ENCODE results near the gene COL27A1. TPM values are rescaled to one million over a fixed set of nuclear protein-coding genes. Genes with fewer than 3 reads are reported as not detected.
A peak's percentile ranks its signal among the peaks of the same experiment; 100 is the strongest.

The COL27A1 gene
- total RNA-seq, 6 experiments from 2014 or later, result 22.2 to 24.1 (median 23.4) TPM

DNA sequence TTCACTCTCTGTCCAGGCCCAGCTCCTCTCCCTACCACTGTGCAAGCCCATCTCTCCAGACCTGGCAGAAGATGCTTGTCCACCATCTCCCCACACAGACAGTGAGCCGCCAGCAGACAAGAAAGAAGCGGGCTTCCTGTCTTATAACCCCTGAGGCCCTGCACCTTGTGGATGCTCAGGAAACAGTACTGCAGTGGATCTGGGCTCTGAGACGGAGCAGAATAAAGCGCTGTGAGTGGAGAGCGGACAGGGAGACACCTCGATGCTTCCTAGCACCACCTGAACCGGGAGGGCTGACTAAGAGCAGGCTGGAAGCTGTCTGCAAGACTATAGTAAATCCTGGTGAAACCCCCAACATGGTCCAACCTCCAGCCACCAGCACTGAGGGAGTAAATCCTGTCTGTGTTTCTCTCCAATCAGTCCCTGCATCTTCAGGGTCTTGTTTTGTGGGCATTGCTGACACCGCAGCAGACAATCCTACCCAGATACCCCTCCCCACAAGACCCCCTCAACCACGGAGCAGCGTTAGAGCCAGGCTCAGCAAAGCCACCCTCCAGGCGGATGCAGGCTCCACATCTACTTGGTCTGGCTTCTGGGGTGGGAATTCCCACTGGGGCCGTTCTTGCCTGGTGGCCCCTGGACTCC lies 193.0 kb downstream of the COL27A1 start:
- DNase-seq, result no peak
- Mint-ChIP-seq H3K27ac (peak overlapping the region; percentile 89), H3K4me3 (peak overlapping the region; percentile 39; the same call in 1 of the 2 replicates), H3K36me3 (ENCODE audit: low read depth) (peaks cover 19% of the 10 kb centered on the region; the same call in 1 of the 2 replicates), H3K27me3 (ENCODE audit: insufficient read depth) (no peaks in the 10 kb centered on the region; the same call in 1 of the 2 replicates), H3K9me3 (no peaks in the 10 kb centered on the region), H3K4me1 (ENCODE audit: low read depth) (peaks cover 36% of the 10 kb centered on the region)
- TF ChIP-seq, protein P1, sequence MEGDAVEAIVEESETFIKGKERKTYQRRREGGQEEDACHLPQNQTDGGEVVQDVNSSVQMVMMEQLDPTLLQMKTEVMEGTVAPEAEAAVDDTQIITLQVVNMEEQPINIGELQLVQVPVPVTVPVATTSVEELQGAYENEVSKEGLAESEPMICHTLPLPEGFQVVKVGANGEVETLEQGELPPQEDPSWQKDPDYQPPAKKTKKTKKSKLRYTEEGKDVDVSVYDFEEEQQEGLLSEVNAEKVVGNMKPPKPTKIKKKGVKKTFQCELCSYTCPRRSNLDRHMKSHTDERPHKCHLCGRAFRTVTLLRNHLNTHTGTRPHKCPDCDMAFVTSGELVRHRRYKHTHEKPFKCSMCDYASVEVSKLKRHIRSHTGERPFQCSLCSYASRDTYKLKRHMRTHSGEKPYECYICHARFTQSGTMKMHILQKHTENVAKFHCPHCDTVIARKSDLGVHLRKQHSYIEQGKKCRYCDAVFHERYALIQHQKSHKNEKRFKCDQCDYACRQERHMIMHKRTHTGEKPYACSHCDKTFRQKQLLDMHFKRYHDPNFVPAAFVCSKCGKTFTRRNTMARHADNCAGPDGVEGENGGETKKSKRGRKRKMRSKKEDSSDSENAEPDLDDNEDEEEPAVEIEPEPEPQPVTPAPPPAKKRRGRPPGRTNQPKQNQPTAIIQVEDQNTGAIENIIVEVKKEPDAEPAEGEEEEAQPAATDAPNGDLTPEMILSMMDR (IDR thresholded peaks at IDR 0.05), result no peak

DNA sequence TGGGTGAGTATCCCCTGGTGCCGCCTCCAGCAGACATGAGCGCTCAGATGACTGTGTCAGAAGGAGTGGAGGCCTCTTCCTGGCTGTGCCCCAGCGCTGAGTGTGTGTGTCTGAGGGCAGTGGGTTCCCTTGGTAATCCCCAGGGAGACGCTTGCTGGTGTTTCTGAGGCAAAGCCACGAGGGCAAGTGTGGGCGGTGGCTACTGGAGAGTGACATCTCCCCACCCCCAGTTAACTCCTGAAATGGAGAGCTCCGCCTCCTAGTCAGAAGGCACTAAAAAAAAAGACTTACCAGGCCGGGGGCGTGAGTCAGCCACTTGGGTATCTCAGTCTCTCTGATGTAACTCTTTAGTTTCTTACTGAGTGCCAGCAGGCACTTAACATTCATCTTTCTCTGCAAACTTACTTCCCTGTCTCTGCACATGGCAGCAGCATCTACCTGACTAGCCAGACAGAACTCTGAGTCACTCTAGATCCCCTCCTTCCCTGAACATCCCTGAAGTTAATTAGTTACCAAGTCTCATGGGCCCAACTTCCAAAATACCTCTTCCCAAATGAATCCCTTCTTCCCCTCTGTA lies 193.7 kb downstream of the COL27A1 start:
- H3K9me3 Mint-ChIP-seq, result no peaks in the 10 kb centered on the region
- TF ChIP-seq, protein P1 (IDR thresholded peaks at IDR 0.05), result no peak
- H3K4me3 Mint-ChIP-seq, result peak overlapping the region; percentile 39
- peak; percentile 99 for DNase-seq
- no peaks in the 10 kb centered on the region; the same call in 1 of the 2 replicates for H3K27me3 Mint-ChIP-seq (ENCODE audit: insufficient read depth)
- H3K4me1 Mint-ChIP-seq (ENCODE audit: low read depth), result peaks cover 32% of the 10 kb centered on the region
- H3K36me3 Mint-ChIP-seq (ENCODE audit: low read depth), result peaks cover 19% of the 10 kb centered on the region; the same call in 1 of the 2 replicates
- H3K27ac Mint-ChIP-seq, result peak overlapping the region; percentile 89

DNA sequence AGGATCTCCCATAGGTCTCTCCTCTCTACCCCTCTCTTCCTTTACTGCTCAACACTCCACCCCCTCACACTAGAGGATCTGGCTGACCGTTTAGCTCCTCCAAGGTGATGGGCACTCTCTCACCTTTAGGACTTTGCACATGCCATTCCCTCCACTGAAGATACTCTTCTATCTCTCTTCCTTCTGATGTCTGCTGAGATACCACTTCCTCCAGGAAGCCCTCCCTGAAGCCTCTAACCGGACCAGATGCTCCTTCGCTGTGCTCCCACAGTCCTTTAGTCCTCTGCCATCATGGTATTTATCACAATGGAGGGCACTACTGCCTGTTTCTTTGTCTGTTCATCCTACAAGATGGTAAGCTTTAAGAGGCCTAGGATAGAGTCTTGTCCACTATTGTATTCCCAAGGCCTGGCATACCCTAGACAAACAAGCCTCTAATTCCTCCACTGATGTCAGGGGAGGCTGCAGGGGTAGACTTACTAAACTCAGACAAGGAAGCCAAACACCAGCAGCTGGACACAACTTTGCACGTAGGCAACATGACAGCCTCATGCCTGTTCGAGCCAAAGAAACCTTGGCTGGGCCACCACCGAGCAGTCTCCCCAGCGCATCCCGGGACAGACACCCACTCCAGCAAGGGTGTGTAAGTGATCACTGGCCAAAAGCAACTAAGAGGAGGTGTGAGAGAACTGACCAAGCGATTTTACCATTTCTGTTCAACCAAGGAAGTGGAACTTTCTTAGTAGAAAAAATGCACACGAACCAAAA lies 194.6 kb downstream of the COL27A1 start:
- H3K36me3 Mint-ChIP-seq (ENCODE audit: low read depth), result peaks cover 11% of the 10 kb centered on the region; the same call in 1 of the 2 replicates
- DNase-seq, result no peak
- H3K27me3 Mint-ChIP-seq (ENCODE audit: insufficient read depth), result no peaks in the 10 kb centered on the region; the same call in 1 of the 2 replicates
- H3K4me3 Mint-ChIP-seq, result peak overlapping the region; percentile 2; the same call in 1 of the 2 replicates
- no peaks in the 10 kb centered on the region for H3K9me3 Mint-ChIP-seq
- H3K4me1 Mint-ChIP-seq (ENCODE audit: low read depth), result peaks cover 25% of the 10 kb centered on the region
- peak overlapping the region; percentile 89 for H3K27ac Mint-ChIP-seq
- TF ChIP-seq, protein P1 (IDR thresholded peaks at IDR 0.05), result no peak

DNA sequence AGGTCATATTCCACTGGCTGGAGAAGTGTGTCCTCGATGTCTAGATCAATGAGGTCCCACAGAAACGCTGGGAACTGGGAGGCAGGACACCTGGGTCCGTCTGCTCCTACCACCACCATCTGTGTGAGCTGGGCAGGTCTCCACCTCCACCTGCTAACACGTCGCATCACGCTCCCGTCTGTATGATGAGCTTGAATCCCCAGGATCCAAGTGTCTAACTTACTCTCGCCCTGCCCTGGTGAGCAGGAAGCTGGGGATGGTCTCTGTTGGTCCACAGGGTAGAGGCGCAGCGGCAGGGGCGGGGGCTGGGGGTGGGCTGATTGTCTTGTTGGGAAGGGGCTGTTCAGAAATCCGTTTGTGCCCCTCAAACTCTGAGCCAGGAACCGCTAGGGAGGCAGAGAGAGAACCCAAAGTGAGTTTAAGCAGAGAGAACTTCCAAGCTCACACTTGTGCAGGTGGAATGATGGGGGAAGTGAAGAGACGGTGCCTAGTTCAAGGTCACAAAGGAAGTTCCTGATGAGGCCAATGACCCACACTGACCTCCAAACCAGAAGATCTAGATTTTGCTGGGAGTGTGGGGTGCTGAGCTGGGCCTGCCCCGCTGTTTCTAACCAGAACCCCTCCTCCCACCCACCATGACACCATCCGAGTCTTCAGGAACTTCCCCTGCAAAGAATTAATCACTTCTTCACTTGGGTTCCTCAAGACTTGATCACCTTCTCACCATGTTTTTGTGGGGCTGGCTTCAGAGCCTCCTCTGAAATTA lies 195.5 kb downstream of the COL27A1 start:
- Mint-ChIP-seq H3K4me3 (no peak overlapping the region), H3K9me3 (no peaks in the 10 kb centered on the region), H3K27ac (no peak overlapping the region), H3K4me1 (ENCODE audit: low read depth) (peaks cover 25% of the 10 kb centered on the region), H3K27me3 (ENCODE audit: insufficient read depth) (no peaks in the 10 kb centered on the region; the same call in 1 of the 2 replicates), H3K36me3 (ENCODE audit: low read depth) (peaks cover 5% of the 10 kb centered on the region; the same call in 1 of the 2 replicates)
- DNase-seq, result no peak
- TF ChIP-seq, protein P1 (IDR thresholded peaks at IDR 0.05), result no peak

DNA sequence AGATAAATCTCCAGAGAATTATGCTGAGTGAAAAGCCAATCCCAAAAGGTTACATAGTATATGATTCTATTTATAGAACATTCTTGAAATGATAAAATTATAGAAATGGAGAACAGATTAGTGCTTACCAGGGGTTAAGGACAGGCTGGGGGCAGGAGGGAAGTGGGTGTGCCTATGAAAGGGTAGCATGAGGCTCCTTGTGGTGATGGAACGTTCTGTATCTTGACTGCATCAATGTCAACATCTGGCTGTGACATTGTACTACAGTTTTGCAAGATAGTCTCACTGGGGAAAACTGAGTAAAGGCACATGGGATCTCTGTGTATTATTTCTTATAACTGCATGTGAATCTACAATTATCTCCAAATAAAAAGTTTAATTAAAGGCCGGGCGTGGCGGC lies 196.6 kb downstream of the COL27A1 start:
- Mint-ChIP-seq H3K27me3 (ENCODE audit: insufficient read depth) (no peaks in the 10 kb centered on the region; the same call in 1 of the 2 replicates), H3K36me3 (ENCODE audit: low read depth) (peaks cover 5% of the 10 kb centered on the region; the same call in 1 of the 2 replicates), H3K4me1 (ENCODE audit: low read depth) (peaks cover 25% of the 10 kb centered on the region), H3K27ac (no peak overlapping the region), H3K9me3 (no peaks in the 10 kb centered on the region), H3K4me3 (no peak overlapping the region)
- TF ChIP-seq, protein P1 (IDR thresholded peaks at IDR 0.05), result no peak
- no peak for DNase-seq

Data from HFFc6 (cell line).